Naive thymus-derived CD4-positive, alpha-beta T cell (primary cell): Measurements from ENCODE around the gene CCM2L. TPM values are rescaled to one million over a fixed set of nuclear protein-coding genes. Genes with fewer than 3 reads are reported as not detected.

Experiments
- ATAC-seq: fragments of 150-1000 bp; cut with Tn5 transposase; 2 replicates; pipeline ENCODE4 v1.10.0; 2021; ENCODE audit warnings: mild to moderate bottlenecking, moderate library complexity
- CTCF ChIA-PET: fragments of 350-600 bp; sonication (Branson Sonifier 250); formaldehyde crosslinking; loops from one replicate; lab custom pipeline; 2021; ENCODE audit warnings: antibody characterized with exemption; lab: Charles Lee
- POLR2A ChIA-PET: fragments of 350-600 bp; sonication (Branson Sonifier 250); formaldehyde crosslinking; loops from one replicate; lab custom pipeline; 2021; ENCODE audit warnings: antibody characterized with exemption, inconsistent platforms; lab: Charles Lee
- DNase-seq, 9 donors: peaks; one replicate each; pipeline versions ENCODE4 v3.0.0 to v3.0.0-alpha.2; 2020 to 2022; ENCODE audit warnings: mixed read lengths in 1 of 9
- H3K27ac ChIP-seq: one replicate; pipeline ENCODE4 v1.7.0; 2013; ENCODE audit warnings: mild to moderate bottlenecking, low read depth, low read length, moderate library complexity
- H3K27me3 ChIP-seq, 2 donors: one replicate each; pipeline ENCODE4 v1.7.0; 2013; ENCODE audit warnings: low read length in 2 of 2, mild to moderate bottlenecking in 2 of 2, moderate library complexity in 2 of 2; ENCODE audit not compliant: control insufficient read depth in 2 of 2, insufficient read depth in 2 of 2
- H3K36me3 ChIP-seq, 3 experiments: 1 replicate in 2 of 3; 2 replicates in 1 of 3; pipeline ENCODE4 v1.7.0; 2013; ENCODE audit warnings: low read length in 3 of 3, mild to moderate bottlenecking in 3 of 3, moderate library complexity in 1 of 3; ENCODE audit not compliant: insufficient read depth in 3 of 3, control insufficient read depth in 2 of 3
- H3K4me1 ChIP-seq, 2 donors: one replicate each; pipeline ENCODE4 v1.7.0; 2013; ENCODE audit warnings: low read length in 2 of 2, mild to moderate bottlenecking in 2 of 2, moderate library complexity in 1 of 2; ENCODE audit not compliant: control insufficient read depth in 2 of 2, insufficient read depth in 2 of 2
- H3K4me3 ChIP-seq: 2 replicates; pipeline ENCODE4 v1.7.0; 2013; ENCODE audit warnings: mild to moderate bottlenecking, low read length
- H3K9me3 ChIP-seq, 3 experiments: 1 replicate in 2 of 3; 2 replicates in 1 of 3; pipeline ENCODE4 v1.7.0; 2013; ENCODE audit warnings: low read length in 3 of 3; ENCODE audit not compliant: control insufficient read depth in 2 of 3
- H3K27ac Mint-ChIP-seq, 9 donors: one replicate each; pipeline ENCODE4 v1.8.0; 2020 to 2022; ENCODE audit warnings: mixed read lengths in 9 of 9, mild to moderate bottlenecking in 8 of 9, moderate library complexity in 5 of 9, inconsistent platforms in 2 of 9
- H3K27me3 Mint-ChIP-seq, 5 donors: one replicate each; pipeline ENCODE4 v1.8.0; 2021 to 2022; ENCODE audit warnings: mixed read lengths in 5 of 5, mild to moderate bottlenecking in 1 of 5
- H3K36me3 Mint-ChIP-seq, 5 donors: one replicate each; pipeline ENCODE4 v1.8.0; 2020 to 2022; ENCODE audit warnings: mixed read lengths in 5 of 5, mild to moderate bottlenecking in 3 of 5, inconsistent platforms in 1 of 5
- H3K4me1 Mint-ChIP-seq, 7 donors: one replicate each; pipeline ENCODE4 v1.8.0; 2020 to 2022; ENCODE audit warnings: mixed read lengths in 7 of 7, mild to moderate bottlenecking in 3 of 7, inconsistent platforms in 1 of 7
- H3K4me3 Mint-ChIP-seq, 10 donors: one replicate each; pipeline ENCODE4 v1.8.0; 2020 to 2022; ENCODE audit warnings: mild to moderate bottlenecking in 10 of 10, mixed read lengths in 10 of 10, moderate library complexity in 6 of 10, inconsistent platforms in 2 of 10
- H3K9me3 Mint-ChIP-seq, 11 donors: one replicate each; pipeline ENCODE4 v1.8.0; 2020 to 2022; ENCODE audit warnings: mixed read lengths in 11 of 11, mild to moderate bottlenecking in 4 of 11, inconsistent platforms in 1 of 11, moderate library complexity in 1 of 11
- intact Hi-C, 2 donors: fragments of 100-400 bp; cut with micrococcal nuclease; formaldehyde crosslinking; loops; one replicate each; pipeline ENCODE4 v1.15.1; 2023
- polyA plus RNA-seq, 2 donors: library from polyadenylated mRNA; unstranded; fragments of 300-500 nt; fragmentation: Illumina TruSeq; gene quantifications; one replicate each; pipeline ENCODE4 v1.2.3, GENCODE V29; 2021
- total RNA-seq, 6 experiments: library from RNA in 5 of 6; stranded (reverse) in 5 of 6; gene quantifications; 1 replicate in 5 of 6; 2 replicates in 1 of 6; pipeline ENCODE4 v1.2.3 and lab custom pipeline; 2021 to 2026

CCM2L gene
- total and polyA plus RNA-seq, 7 experiments from 2014 or later, result not detected

- Histone ChIP-seq H3K4me3 (no peak overlapping the region), H3K4me1 (no peaks in the 10 kb centered on the region), H3K27ac (no peak overlapping the region), H3K9me3 (no peaks in the 10 kb centered on the region), H3K27me3 (no peaks in the 10 kb centered on the region), H3K36me3 (no peaks in the 10 kb centered on the region)
- ATAC-seq (no peak), DNase-seq (no peak)
- Mint-ChIP-seq H3K4me1 (peaks cover 0 to 9% (median 4%) of the 10 kb centered on the region in 7 donors), H3K4me3 (no peak overlapping the region), H3K27ac (no peak overlapping the region), H3K9me3 (no peaks in the 10 kb centered on the region), H3K36me3 (no peaks in the 10 kb centered on the region), H3K27me3 (peaks cover 0 to 13% (median 10%) of the 10 kb centered on the region in 5 donors)
- ChIA-PET CTCF (no interaction called here), POLR2A (no interaction called here)
- intact Hi-C loops, result no loop called here
Measured at GRCh38 chr20:32070282-32070681, 60.0 kb downstream of the CCM2L start.

DNA sequence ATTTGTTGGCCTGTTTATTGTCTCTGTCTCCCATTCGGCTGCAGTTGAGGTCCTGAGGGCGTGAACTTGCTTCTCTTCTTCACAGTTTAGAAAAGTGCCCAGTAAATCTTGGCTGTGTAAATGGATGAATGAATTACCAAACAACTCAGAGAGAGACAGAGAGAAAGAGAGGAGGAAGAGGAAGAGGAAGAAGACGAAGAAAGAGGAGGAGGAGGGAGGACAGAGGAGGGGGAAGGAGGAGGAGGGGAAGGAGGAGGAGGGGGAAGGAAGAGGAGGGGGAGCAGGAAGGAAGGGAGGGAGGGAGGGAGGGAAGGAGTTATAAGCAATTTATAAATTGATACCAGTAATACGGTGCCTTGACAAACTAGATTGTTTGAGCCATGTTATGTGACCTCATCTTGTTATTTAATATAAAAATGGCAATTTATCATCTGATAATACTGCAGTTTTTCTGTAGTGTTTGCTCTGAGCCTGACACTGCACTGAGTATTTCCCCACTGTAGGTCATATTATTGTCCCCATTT, 60.5 kb downstream of the CCM2L start:
- Histone ChIP-seq H3K36me3 (no peaks in the 10 kb centered on the region), H3K4me1 (no peaks in the 10 kb centered on the region), H3K27me3 (no peaks in the 10 kb centered on the region), H3K9me3 (no peaks in the 10 kb centered on the region), H3K4me3 (no peak overlapping the region), H3K27ac (no peak overlapping the region)
- Mint-ChIP-seq H3K4me3 (no peak overlapping the region), H3K9me3 (peaks cover 0 to 2% (median 0%) of the 10 kb centered on the region in 11 donors), H3K27ac (no peak overlapping the region), H3K27me3 (peaks cover 0 to 17% (median 10%) of the 10 kb centered on the region in 5 donors), H3K36me3 (no peaks in the 10 kb centered on the region), H3K4me1 (peaks cover 0 to 9% (median 4%) of the 10 kb centered on the region in 7 donors)
- DNase-seq (no peak), ATAC-seq (no peak)
- intact Hi-C loops, result no loop called here
- POLR2A ChIA-PET, result no interaction called here
- CTCF ChIA-PET, result no interaction called here

- POLR2A ChIA-PET, result no interaction called here
- no peaks in the 10 kb centered on the region for H3K36me3 Mint-ChIP-seq
- no peaks in the 10 kb centered on the region for H3K27me3 ChIP-seq
- H3K27ac ChIP-seq, result no peak overlapping the region
- DNase-seq, result no peak
- ATAC-seq, result no peak
- H3K27me3 Mint-ChIP-seq, result peaks cover 0 to 19% (median 10%) of the 10 kb centered on the region in 5 donors
- H3K4me3 Mint-ChIP-seq, result no peak overlapping the region
- no peaks in the 10 kb centered on the region for H3K9me3 ChIP-seq
- no peaks in the 10 kb centered on the region for H3K36me3 ChIP-seq
- CTCF ChIA-PET, result no interaction called here
- peaks cover 0 to 2% (median 0%) of the 10 kb centered on the region in 11 donors for H3K9me3 Mint-ChIP-seq
- no peak overlapping the region for H3K27ac Mint-ChIP-seq
- H3K4me3 ChIP-seq, result no peak overlapping the region
- H3K4me1 Mint-ChIP-seq, result peaks cover 0 to 9% (median 4%) of the 10 kb centered on the region in 7 donors
- no peaks in the 10 kb centered on the region for H3K4me1 ChIP-seq
- intact Hi-C loops, result no loop called here
Measured at GRCh38 chr20:32071395-32072167, 61.3 kb downstream of the CCM2L start.

- CTCF ChIA-PET, result no interaction called here
- no peak overlapping the region for H3K4me3 Mint-ChIP-seq
- POLR2A ChIA-PET, result no interaction called here
Measured at GRCh38 chr20:32072168-32072750, 62.0 kb downstream of the CCM2L start.

DNA sequence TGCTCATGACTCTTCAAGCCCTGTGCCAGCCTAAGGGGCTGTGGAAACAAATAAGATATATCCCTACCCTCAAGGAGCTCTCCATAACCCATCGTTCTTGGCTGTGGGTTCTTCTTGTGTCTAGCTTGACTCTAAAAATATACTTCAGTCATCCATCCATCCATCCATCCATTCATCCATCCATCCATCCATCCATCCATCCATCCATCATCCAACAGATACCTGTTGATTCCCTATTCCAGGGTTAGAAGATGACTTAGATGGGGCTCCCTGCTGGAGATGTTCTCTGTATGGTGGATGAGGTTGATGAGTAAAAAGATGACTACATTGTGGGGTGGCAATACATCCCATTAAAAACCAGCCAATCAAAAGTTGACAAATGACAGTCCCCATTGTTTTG, 65.3 kb downstream of the CCM2L start:
- DNase-seq (no peak), ATAC-seq (no peak)
- Histone ChIP-seq H3K27me3 (no peaks in the 10 kb centered on the region), H3K4me1 (no peaks in the 10 kb centered on the region), H3K27ac (no peak overlapping the region), H3K36me3 (no peaks in the 10 kb centered on the region), H3K4me3 (no peak overlapping the region), H3K9me3 (no peaks in the 10 kb centered on the region)
- no peak overlapping the region for H3K27ac Mint-ChIP-seq
- intact Hi-C loops, result no loop called here
- peaks cover 0 to 2% (median 0%) of the 10 kb centered on the region in 11 donors for H3K9me3 Mint-ChIP-seq
- no peak overlapping the region for H3K4me3 Mint-ChIP-seq
- H3K36me3 Mint-ChIP-seq, result no peaks in the 10 kb centered on the region
- peaks cover 0 to 3% (median 1%) of the 10 kb centered on the region in 7 donors for H3K4me1 Mint-ChIP-seq
- peaks cover 0 to 16% (median 0%) of the 10 kb centered on the region in 5 donors for H3K27me3 Mint-ChIP-seq
- CTCF ChIA-PET, result no interaction called here
- POLR2A ChIA-PET, result no interaction called here

More at GRCh38 chr20:32072168-32072750, 62.0 kb downstream of the CCM2L start:
- DNase-seq, result no peak
- H3K27me3 ChIP-seq, result no peaks in the 10 kb centered on the region
- Mint-ChIP-seq H3K27ac (no peak overlapping the region), H3K36me3 (no peaks in the 10 kb centered on the region), H3K27me3 (peaks cover 0 to 20% (median 4%) of the 10 kb centered on the region in 5 donors), H3K9me3 (peaks cover 0 to 2% (median 0%) of the 10 kb centered on the region in 11 donors), H3K4me1 (peaks cover 0 to 9% (median 4%) of the 10 kb centered on the region in 7 donors)
- H3K27ac ChIP-seq, result no peak overlapping the region
- intact Hi-C loops, result no loop called here
- H3K36me3 ChIP-seq, result no peaks in the 10 kb centered on the region
- H3K4me3 ChIP-seq, result no peak overlapping the region
- no peak for ATAC-seq
- H3K9me3 ChIP-seq, result no peaks in the 10 kb centered on the region
- no peaks in the 10 kb centered on the region for H3K4me1 ChIP-seq

DNA sequence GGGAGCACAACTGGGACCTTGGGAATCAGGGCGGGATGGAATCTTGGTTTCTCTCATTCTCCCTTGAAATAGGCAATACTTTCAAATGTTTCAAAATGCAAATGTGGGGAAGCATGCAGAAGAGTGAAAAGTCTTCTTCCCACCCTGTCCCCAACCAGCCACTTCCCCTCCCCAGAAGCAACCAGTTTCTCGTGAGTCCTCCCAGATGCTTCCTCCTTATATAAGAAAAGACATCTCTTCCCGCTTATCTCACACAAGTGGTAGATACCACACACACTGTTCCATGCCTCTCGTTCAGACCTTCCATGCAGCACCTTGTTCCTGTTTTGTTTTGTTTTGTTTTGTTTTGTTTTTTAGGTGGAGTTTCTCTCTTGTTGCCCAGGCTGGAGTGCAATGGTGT, 67.0 kb downstream of the CCM2L start:
- Histone ChIP-seq H3K27me3 (no peaks in the 10 kb centered on the region), H3K9me3 (no peaks in the 10 kb centered on the region), H3K4me3 (no peak overlapping the region), H3K36me3 (no peaks in the 10 kb centered on the region), H3K27ac (no peak overlapping the region), H3K4me1 (no peaks in the 10 kb centered on the region)
- peaks cover 0 to 2% (median 0%) of the 10 kb centered on the region in 11 donors for H3K9me3 Mint-ChIP-seq
- H3K36me3 Mint-ChIP-seq, result no peaks in the 10 kb centered on the region
- no peaks in the 10 kb centered on the region for H3K4me1 Mint-ChIP-seq
- H3K4me3 Mint-ChIP-seq, result no peak overlapping the region
- ChIA-PET CTCF (no interaction called here), POLR2A (no interaction called here)
- H3K27ac Mint-ChIP-seq, result peak overlapping the region in 1 of 9 donors; percentile 88
- H3K27me3 Mint-ChIP-seq, result peaks cover 0 to 16% (median 4%) of the 10 kb centered on the region in 5 donors
- no peak for DNase-seq
- intact Hi-C loops, result no loop called here
- no peak for ATAC-seq
